Lower leg skin (tissue), 3 donors: ENCODE measurements around the gene METTL26.

Experiments used
- POLR2A ChIP-seq, 2 donors: fragments of 450-650 bp; IDR thresholded peaks; one replicate each; pipeline ENCODE4 v1.6.1; 2016 to 2017; ENCODE audit warnings: antibody characterized with exemption in 2 of 2, mild to moderate bottlenecking in 1 of 2, moderate library complexity in 1 of 2
- TF ChIP-seq, protein P1 (sequence below), 3 donors: fragments of 450-650 bp; IDR thresholded peaks; one replicate each; pipeline ENCODE4 v1.5.1; 2016; ENCODE audit warnings: antibody characterized with exemption in 3 of 3, mild to moderate bottlenecking in 3 of 3, moderate library complexity in 2 of 3

DNA sequence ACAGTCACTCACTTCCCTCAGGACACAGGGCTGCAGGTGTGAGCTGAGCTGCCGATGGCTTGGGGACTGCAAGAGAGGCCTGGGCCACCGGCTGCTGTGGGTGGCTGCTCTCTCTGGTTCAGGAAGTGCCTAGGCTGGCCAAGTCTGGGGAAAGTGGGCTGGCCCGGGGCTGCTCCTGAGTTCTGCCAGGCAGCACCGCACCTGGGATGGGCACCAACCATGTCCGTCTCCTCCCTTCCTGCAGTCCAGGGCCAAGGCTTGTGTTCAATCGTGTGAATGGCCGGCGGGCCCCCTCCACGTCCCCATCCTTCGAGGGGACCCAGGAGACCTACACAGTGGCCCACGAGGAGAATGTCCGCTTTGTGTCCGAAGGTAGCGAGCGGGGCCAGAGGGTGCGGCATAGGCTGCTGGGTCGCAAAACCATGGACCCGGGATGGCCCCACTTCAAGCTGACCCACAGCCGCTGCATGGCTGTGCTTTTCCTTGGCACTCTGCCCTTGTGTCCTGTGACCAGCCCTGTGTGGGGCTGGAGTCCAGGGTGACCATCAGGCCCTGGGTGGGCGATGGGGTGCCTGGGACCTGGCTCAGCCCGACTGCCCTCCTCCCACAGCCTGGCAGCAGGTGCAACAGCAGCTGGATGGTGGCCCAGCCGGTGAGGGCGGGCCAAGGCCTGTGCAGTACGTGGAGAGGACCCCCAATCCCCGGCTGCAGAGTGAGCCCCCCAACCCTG lies 11.2 kb upstream of the METTL26 start:
- TF ChIP-seq POLR2A (IDR thresholded peaks at IDR 0.05): no peak
- TF ChIP-seq, protein P1, sequence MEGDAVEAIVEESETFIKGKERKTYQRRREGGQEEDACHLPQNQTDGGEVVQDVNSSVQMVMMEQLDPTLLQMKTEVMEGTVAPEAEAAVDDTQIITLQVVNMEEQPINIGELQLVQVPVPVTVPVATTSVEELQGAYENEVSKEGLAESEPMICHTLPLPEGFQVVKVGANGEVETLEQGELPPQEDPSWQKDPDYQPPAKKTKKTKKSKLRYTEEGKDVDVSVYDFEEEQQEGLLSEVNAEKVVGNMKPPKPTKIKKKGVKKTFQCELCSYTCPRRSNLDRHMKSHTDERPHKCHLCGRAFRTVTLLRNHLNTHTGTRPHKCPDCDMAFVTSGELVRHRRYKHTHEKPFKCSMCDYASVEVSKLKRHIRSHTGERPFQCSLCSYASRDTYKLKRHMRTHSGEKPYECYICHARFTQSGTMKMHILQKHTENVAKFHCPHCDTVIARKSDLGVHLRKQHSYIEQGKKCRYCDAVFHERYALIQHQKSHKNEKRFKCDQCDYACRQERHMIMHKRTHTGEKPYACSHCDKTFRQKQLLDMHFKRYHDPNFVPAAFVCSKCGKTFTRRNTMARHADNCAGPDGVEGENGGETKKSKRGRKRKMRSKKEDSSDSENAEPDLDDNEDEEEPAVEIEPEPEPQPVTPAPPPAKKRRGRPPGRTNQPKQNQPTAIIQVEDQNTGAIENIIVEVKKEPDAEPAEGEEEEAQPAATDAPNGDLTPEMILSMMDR (IDR thresholded peaks at IDR 0.05): no peak
